ENCODE data around the gene NEUROG1.
A peak's percentile ranks its signal among the peaks of the same experiment; 100 is the strongest.

The NEUROG1 gene

DNA sequence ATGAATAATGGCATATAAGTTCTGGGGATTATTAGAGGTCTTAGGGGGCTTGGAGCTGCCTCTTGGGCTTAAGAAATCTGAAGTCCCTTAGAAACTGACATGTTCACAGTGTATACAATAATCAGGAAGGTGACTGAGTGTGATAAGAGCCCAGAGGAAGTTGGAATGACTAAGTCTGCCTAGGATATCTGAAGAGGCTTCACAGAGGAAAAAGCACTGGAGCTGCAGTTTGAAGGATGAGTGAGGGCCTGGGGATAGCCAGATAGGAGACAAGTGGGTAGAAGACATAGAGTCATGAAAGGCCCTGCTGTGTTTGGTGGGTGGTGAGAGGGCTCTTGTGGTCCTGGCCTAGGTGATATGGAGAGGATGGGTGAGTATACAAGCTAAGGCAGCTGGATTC lies 8.8 kb downstream of the NEUROG1 start:
- no peak for DNase-seq (ENCODE audit: low read depth)
- TF ChIP-seq, protein P1, sequence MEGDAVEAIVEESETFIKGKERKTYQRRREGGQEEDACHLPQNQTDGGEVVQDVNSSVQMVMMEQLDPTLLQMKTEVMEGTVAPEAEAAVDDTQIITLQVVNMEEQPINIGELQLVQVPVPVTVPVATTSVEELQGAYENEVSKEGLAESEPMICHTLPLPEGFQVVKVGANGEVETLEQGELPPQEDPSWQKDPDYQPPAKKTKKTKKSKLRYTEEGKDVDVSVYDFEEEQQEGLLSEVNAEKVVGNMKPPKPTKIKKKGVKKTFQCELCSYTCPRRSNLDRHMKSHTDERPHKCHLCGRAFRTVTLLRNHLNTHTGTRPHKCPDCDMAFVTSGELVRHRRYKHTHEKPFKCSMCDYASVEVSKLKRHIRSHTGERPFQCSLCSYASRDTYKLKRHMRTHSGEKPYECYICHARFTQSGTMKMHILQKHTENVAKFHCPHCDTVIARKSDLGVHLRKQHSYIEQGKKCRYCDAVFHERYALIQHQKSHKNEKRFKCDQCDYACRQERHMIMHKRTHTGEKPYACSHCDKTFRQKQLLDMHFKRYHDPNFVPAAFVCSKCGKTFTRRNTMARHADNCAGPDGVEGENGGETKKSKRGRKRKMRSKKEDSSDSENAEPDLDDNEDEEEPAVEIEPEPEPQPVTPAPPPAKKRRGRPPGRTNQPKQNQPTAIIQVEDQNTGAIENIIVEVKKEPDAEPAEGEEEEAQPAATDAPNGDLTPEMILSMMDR (conservative IDR thresholded peaks at IDR 0.05; ENCODE audit: low read depth, low read length) = no peak
- H3K4me3 ChIP-seq (ENCODE audit: low read length) = no peak overlapping the region

- H3K4me3 ChIP-seq (ENCODE audit: low read length) = no peak overlapping the region
- no peak for DNase-seq (ENCODE audit: low read depth)
- TF ChIP-seq, protein P1 (conservative IDR thresholded peaks at IDR 0.05; ENCODE audit: low read depth, low read length) = no peak
Observed at GRCh38 chr5:135521964-135522363, 13.8 kb downstream of the NEUROG1 start.

- H3K4me3 ChIP-seq (ENCODE audit: low read length) = no peak overlapping the region
- no peak for DNase-seq (ENCODE audit: low read depth)
- TF ChIP-seq, protein P1 (conservative IDR thresholded peaks at IDR 0.05; ENCODE audit: low read depth, low read length) = no peak
Observed at GRCh38 chr5:135517631-135518030, 18.1 kb downstream of the NEUROG1 start.

DNA sequence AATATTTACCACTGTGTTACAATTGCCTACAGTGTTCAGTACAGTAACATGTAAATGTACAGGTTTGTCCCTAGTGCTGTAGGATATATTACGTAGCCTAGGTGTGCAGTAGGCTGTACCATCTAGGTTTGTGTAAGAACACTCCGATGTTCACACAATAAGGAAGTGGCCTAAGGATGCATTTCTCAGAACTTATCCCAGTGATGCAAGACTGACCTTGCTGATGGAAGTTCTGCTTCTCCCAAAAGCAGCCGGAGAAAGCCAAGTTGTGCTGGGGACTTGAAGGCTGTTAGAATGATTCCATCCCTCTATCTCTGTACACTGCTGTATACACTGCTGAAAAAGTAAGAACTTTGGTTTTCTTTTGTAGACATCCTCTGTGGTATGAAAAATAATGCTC lies 21.6 kb downstream of the NEUROG1 start:
- DNase-seq (ENCODE audit: low read depth) = no peak
- TF ChIP-seq, protein P1 (conservative IDR thresholded peaks at IDR 0.05; ENCODE audit: low read depth, low read length) = no peak
- no peak overlapping the region for H3K4me3 ChIP-seq (ENCODE audit: low read length)

DNA sequence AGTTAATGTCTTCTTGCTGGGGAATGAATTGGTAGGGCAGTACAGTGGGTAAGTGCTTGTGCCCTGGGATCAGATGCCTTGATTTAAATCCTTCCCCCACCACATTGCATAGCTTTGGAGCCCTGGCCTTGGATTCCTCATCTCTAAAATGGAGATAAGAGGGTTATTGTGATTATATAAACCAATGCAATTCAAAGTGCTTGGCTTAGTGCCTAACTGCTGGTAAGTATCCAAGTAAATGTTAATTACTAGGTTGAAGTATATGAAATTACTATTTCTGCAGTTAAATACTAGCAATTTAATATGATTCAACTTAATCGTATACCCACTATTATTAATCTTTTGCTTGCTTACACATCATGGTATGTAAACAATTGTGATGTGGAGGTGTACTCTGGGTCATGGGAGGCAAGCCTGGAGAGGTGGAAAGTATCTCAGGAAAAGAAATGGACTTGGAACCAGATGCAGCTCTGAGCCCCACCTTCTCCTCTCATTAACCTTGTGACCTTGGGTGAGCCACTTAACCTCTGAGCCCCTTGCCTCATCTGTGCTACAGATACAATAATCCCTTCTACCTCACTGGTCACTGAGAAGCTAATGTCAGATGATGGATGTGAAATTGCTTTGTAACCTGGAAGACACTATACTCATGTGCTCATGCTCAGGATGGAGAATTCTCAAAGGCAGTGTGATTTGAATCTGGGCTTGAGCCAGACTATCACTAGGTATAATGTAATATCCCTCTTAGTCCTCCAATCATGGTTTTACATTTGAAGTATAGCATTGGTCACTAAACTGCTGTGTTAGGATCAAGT lies 23.8 kb downstream of the NEUROG1 start:
- H3K4me3 ChIP-seq (ENCODE audit: low read length) = no peak overlapping the region
- DNase-seq (ENCODE audit: low read depth) = peak; percentile 51
- TF ChIP-seq, protein P1 (conservative IDR thresholded peaks at IDR 0.05; ENCODE audit: low read depth, low read length) = no peak

DNA sequence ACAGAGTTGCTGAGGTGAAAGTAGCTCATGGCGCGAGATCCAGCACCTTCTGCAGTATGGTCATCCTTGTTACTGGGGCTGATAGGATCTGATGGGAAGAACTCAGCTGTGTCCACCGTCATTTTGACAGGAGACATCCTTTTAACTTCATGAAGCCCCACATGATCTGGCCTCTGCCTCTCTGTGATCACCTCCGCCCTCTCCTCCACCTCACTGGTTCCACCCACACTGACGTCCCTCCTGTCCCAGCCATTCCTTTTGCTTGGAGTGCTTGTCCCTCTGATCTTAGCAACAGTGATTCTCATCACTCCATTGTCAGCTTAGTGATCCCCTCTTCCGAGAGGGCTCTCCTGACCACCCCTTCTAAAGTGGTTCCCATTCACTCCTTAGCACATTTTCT lies 25.8 kb downstream of the NEUROG1 start:
- DNase-seq (ENCODE audit: low read depth) = no peak
- no peak overlapping the region for H3K4me3 ChIP-seq (ENCODE audit: low read length)
- TF ChIP-seq, protein P1 (conservative IDR thresholded peaks at IDR 0.05; ENCODE audit: low read depth, low read length) = no peak

DNA sequence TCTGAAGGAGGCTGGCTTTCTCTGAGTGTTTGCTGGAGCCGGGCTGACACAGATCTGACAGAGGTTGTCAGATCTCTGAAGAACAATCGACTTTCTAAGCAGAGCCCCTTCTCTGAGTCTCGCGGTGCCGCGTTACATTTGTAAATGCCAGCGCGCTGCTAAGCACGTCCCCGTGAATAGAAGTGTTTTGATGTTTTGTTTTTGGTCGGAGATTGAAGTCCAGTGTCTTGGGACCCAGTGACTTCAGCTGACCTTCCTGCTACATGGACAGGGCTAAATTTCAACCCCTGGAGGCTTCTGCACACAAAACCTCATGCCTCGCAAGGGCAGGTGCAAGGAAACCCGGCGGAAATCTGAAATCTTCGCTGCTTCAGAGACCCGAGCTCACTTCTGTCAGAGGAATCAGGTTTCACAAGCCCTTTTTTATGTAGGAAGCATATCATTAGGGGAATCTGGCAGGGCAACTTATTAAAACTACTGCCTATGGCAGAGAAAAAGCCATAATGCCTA lies 27.2 kb downstream of the NEUROG1 start:
- no peak for DNase-seq (ENCODE audit: low read depth)
- TF ChIP-seq, protein P1 (conservative IDR thresholded peaks at IDR 0.05; ENCODE audit: low read depth, low read length) = no peak
- H3K4me3 ChIP-seq (ENCODE audit: low read length) = peak overlapping the region; percentile 20

Measured in retinal pigment epithelial cell (primary cell).